Smooth muscle cell (in vitro differentiated cells): Measurements from ENCODE around the gene VAV2. TPM values are rescaled to one million over a fixed set of nuclear protein-coding genes. Genes with fewer than 3 reads are reported as not detected.

Experiments
- DNase-seq: peaks from one replicate; lab custom pipeline; 2025; ENCODE audit not compliant: unreplicated experiment; lab: John Stamatoyannopoulos, UW
- H2AFZ ChIP-seq: fragments of 200-600 bp; sonication (generic); 2 replicates; pipeline ENCODE4 v1.6.0; 2016; ENCODE audit warnings: antibody characterized with exemption, low read depth, mild to moderate bottlenecking
- H3F3A ChIP-seq: fragments of 200-600 bp; sonication (generic); 2 replicates; pipeline ENCODE4 v1.6.0; 2017; ENCODE audit warnings: antibody characterized with exemption, low read depth
- H3K27ac ChIP-seq: fragments of 200-600 bp; sonication (generic); 2 replicates; pipeline ENCODE4 v1.5.1; 2016; ENCODE audit warnings: low read depth, mild to moderate bottlenecking
- H3K27me3 ChIP-seq: fragments of 200-600 bp; sonication (generic); 2 replicates; pipeline ENCODE4 v1.6.1; 2016; ENCODE audit warnings: low read depth, mild to moderate bottlenecking
- H3K36me3 ChIP-seq: fragments of 200-600 bp; sonication (generic); 2 replicates; pipeline ENCODE4 v1.5.1; 2016; ENCODE audit warnings: low read depth
- H3K4me1 ChIP-seq: fragments of 200-600 bp; sonication (generic); 2 replicates; pipeline ENCODE4 v1.5.1; 2016; ENCODE audit warnings: low read depth
- H3K4me2 ChIP-seq: fragments of 200-600 bp; sonication (generic); 2 replicates; pipeline ENCODE4 v1.6.0; 2016; ENCODE audit warnings: mild to moderate bottlenecking
- H3K4me3 ChIP-seq: fragments of 200-600 bp; sonication (generic); 2 replicates; pipeline ENCODE4 v1.5.1; 2016; ENCODE audit warnings: mild to moderate bottlenecking
- H3K79me2 ChIP-seq: fragments of 200-600 bp; sonication (generic); 2 replicates; pipeline ENCODE4 v1.6.0; 2016; ENCODE audit warnings: low read depth, mild to moderate bottlenecking
- H3K9ac ChIP-seq: fragments of 200-600 bp; sonication (generic); 2 replicates; pipeline ENCODE4 v1.6.0; 2016; ENCODE audit warnings: low read depth
- H3K9me3 ChIP-seq: fragments of 200-600 bp; sonication (generic); replicated peaks from 2 replicates; pipeline ENCODE4 v1.5.1; 2016; ENCODE audit warnings: low read depth
- H4K20me1 ChIP-seq: fragments of 200-600 bp; sonication (generic); 2 replicates; pipeline ENCODE4 v1.6.0; 2016; ENCODE audit warnings: low read depth
- CTCF ChIP-seq: fragments of 200-600 bp; sonication (generic); IDR thresholded peaks from 2 replicates; pipeline ENCODE4 v1.5.1; 2017; ENCODE audit warnings: borderline replicate concordance, mild to moderate bottlenecking, antibody characterized with exemption; ENCODE audit not compliant: insufficient read depth, poor library complexity, severe bottlenecking
- WGBS: methylation state at CpG from one replicate; pipeline ENCODE4 v1.1.7; 2016; ENCODE audit warnings: low lambda C conversion rate; 5-methylcytosine and 5-hydroxymethylcytosine counted together
- polyA plus RNA-seq: library from polyadenylated mRNA; unstranded; fragments of >200 nt; fragmentation: Nextera tagmentation; extraction: Ambion mirVana; gene quantifications from 2 replicates; pipeline ENCODE4 v1.2.1, GENCODE V29; 2016
- total RNA-seq: library from RNA; depleted of rRNA; stranded (reverse); fragments of >200 nt; gene quantifications from 2 replicates; pipeline ENCODE4 v1.2.3, GENCODE V29; 2014

VAV2 gene
- total and polyA plus RNA-seq, 2 experiments from 2014 or later: 26.2 to 35.3 TPM

GRCh38 chr9:133981589-133981957, 10.6 kb downstream of the VAV2 start:
- DNase-seq: no peak
- H3K9ac ChIP-seq: no peak overlapping the region
- no peak overlapping the region for H2AFZ ChIP-seq
- H3K4me3 ChIP-seq: no peak overlapping the region
- no peak overlapping the region for H3K27ac ChIP-seq
- no peaks in the 10 kb centered on the region for H3F3A ChIP-seq
- H3K27me3 ChIP-seq: no peaks in the 10 kb centered on the region
- no peak overlapping the region for H3K4me2 ChIP-seq
- H3K9me3 ChIP-seq: no peaks in the 10 kb centered on the region
- TF ChIP-seq CTCF: no peak
- H4K20me1 ChIP-seq: peaks cover 100% of the 10 kb centered on the region
- H3K36me3 ChIP-seq: no peaks in the 10 kb centered on the region
- H3K4me1 ChIP-seq: peaks cover 16% of the 10 kb centered on the region
- WGBS: 96% methylated on average over 14 of the region's 14 CpGs
- H3K79me2 ChIP-seq: peaks cover 100% of the 10 kb centered on the region

GRCh38 chr9:133980864-133981588, 11.1 kb downstream of the VAV2 start:
- H3K27ac ChIP-seq: no peak overlapping the region
- H3F3A ChIP-seq: no peaks in the 10 kb centered on the region
- H3K36me3 ChIP-seq: no peaks in the 10 kb centered on the region
- no peak overlapping the region for H3K4me3 ChIP-seq
- H2AFZ ChIP-seq: no peak overlapping the region
- H3K79me2 ChIP-seq: peaks cover 100% of the 10 kb centered on the region
- peaks cover 100% of the 10 kb centered on the region for H4K20me1 ChIP-seq
- WGBS: 94% methylated on average over 25 of the region's 25 CpGs
- no peak for TF ChIP-seq CTCF
- H3K4me1 ChIP-seq: peaks cover 16% of the 10 kb centered on the region
- no peaks in the 10 kb centered on the region for H3K9me3 ChIP-seq
- DNase-seq: no peak
- no peaks in the 10 kb centered on the region for H3K27me3 ChIP-seq
- H3K4me2 ChIP-seq: no peak overlapping the region
- no peak overlapping the region for H3K9ac ChIP-seq

GRCh38 chr9:133979921-133980863, 11.9 kb downstream of the VAV2 start:
- no peak for TF ChIP-seq CTCF
- Histone ChIP-seq H3K9ac (no peak overlapping the region), H3K4me1 (peaks cover 16% of the 10 kb centered on the region), H3K36me3 (no peaks in the 10 kb centered on the region), H3K4me3 (no peak overlapping the region), H3K4me2 (peak overlapping the region; percentile 42), H4K20me1 (peaks cover 100% of the 10 kb centered on the region), H3K9me3 (no peaks in the 10 kb centered on the region), H2AFZ (no peak overlapping the region), H3F3A (no peaks in the 10 kb centered on the region), H3K27ac (no peak overlapping the region), H3K27me3 (no peaks in the 10 kb centered on the region), H3K79me2 (peaks cover 100% of the 10 kb centered on the region)
- 90% methylated on average over 22 of the region's 22 CpGs for WGBS
- DNase-seq: no peak
